Measurements from ENCODE around the gene NCKAP5L. TPM values are rescaled to one million over a fixed set of nuclear protein-coding genes. Genes with fewer than 3 reads are reported as not detected.
A peak's percentile ranks its signal among the peaks of the same experiment; 100 is the strongest.

Gene NCKAP5L
- total and polyA plus RNA-seq, 9 of the 15 experiments (the other 6 are each of a cell fraction or from before 2014, with no cell fraction given): 0.01 to 14.4 (median 3.7) TPM

- no peak for TF ChIP-seq CHAMP1 (IDR thresholded peaks at IDR 0.05)
- TF ChIP-seq XRCC5 (IDR thresholded peaks at IDR 0.05; ENCODE audit: low read depth, low read length): no peak
- TF ChIP-seq RBM14 (IDR thresholded peaks at IDR 0.05; ENCODE audit: borderline replicate concordance, insufficient read depth, low read depth, low read length): no peak
- TF ChIP-seq NR4A1 (CRISPR knock-in tag; IDR thresholded peaks at IDR 0.05): no peak
- no peak for TF ChIP-seq NR4A1 (tag; IDR thresholded peaks at IDR 0.05)
- TF ChIP-seq RHOXF2B (CRISPR knock-in tag; conservative IDR thresholded peaks at IDR 0.05): no peak
- TF ChIP-seq RAD21 (CRISPR knock-in tag; conservative IDR thresholded peaks at IDR 0.05 in 1 of 2, IDR thresholded peaks at IDR 0.05 in 1 of 2): peak; percentile 55 to 70
- no peak for TF ChIP-seq COPS2 (conservative IDR thresholded peaks at IDR 0.05)
- TF ChIP-seq ZNF75A (CRISPR knock-in tag; IDR thresholded peaks at IDR 0.05): no peak
- TF ChIP-seq ZNF282 (CRISPR knock-in tag; IDR thresholded peaks at IDR 0.05): no peak
- no peak for TF ChIP-seq CBX8 (IDR thresholded peaks at IDR 0.05; ENCODE audit: borderline replicate concordance, extremely low read depth, low read depth, low read length, poor library complexity, severe bottlenecking)
- TF ChIP-seq STAT5B (CRISPR knock-in tag; IDR thresholded peaks at IDR 0.05): no peak
- no peak for TF ChIP-seq ETS1 (conservative IDR thresholded peaks at IDR 0.05; ENCODE audit: control insufficient read depth, low read depth, low read length)
- no peak for TF ChIP-seq ZNF324 (CRISPR knock-in tag; IDR thresholded peaks at IDR 0.05)
- TF ChIP-seq DACH1 (IDR thresholded peaks at IDR 0.05; ENCODE audit: partially characterized antibody): no peak
- TF ChIP-seq RBM22 (IDR thresholded peaks at IDR 0.05; ENCODE audit: low read depth, low read length, poor library complexity, severe bottlenecking): no peak
- no peak for TF ChIP-seq PURB (CRISPR knock-in tag; IDR thresholded peaks at IDR 0.05; ENCODE audit: low read depth)
- peak; percentile 60; the same call in 1 of the 2 replicates for TF ChIP-seq NFRKB (IDR thresholded peaks at IDR 0.05; ENCODE audit: low read depth)
- no peak for TF ChIP-seq C11orf30 (IDR thresholded peaks at IDR 0.05; ENCODE audit: low read depth)
- peak; percentile 85 for TF ChIP-seq JUND (IDR thresholded peaks at IDR 0.05; ENCODE audit: borderline replicate concordance, low read depth, low read length)
- TF ChIP-seq JUND (tag; IDR thresholded peaks at IDR 0.05; ENCODE audit: borderline replicate concordance, low read depth, low read length): peak; percentile 65; the same call in 1 of the 3 replicates
- TF ChIP-seq PATZ1 (CRISPR knock-in tag; IDR thresholded peaks at IDR 0.05; ENCODE audit: borderline replicate concordance): no peak
Measured at GRCh38 chr12:49750027-49750995, 77.9 kb downstream of the NCKAP5L start (continued).

All from K562 (cell line).